Epithelial cell of proximal tubule (primary cell): ENCODE data around the gene C7orf25. TPM values are rescaled to one million over a fixed set of nuclear protein-coding genes. Genes with fewer than 3 reads are reported as not detected.

Experiments used
- DNase-seq: peaks from one replicate; pipeline ENCODE4 v3.0.0-alpha.2; 2011; ENCODE audit warnings: low read depth
- H3K4me3 ChIP-seq: 2 replicates; pipeline ENCODE4 v1.5.1; 2011; ENCODE audit warnings: low read depth, mild to moderate bottlenecking, low read length
- total RNA-seq: library from RNA; depleted of rRNA; stranded (reverse); fragments of >200 nt; gene quantifications from 2 replicates; pipeline ENCODE4 v1.2.3, GENCODE V29; 2015
- TF ChIP-seq, protein P1 (sequence below): conservative IDR thresholded peaks from 2 replicates; pipeline ENCODE4 v1.5.1; 2012; ENCODE audit warnings: low read depth, mild to moderate bottlenecking, low read length

C7orf25 gene
- total RNA-seq, 1 donor from 2014 or later, result 4.8 TPM

DNA sequence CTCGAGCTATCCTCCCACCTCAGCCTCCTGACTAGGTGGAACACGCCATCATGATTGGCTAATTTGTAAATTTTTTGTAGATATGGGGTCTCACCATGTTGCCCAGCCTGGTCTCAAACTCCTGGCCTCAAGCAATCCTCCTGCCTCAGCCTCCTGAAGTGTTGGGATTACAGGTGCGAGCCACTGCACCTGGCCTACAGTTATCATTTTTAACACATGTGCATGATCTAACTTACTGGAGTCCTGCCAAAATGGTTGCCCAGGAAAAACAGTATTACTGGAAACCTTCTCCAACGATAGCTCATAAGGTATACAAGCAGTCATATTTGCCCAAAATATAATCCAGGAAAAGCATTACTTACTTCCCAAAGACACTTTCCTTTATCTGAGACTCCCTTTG lies 40.5 kb upstream of the C7orf25 start:
- no peak for DNase-seq
- TF ChIP-seq, protein P1, sequence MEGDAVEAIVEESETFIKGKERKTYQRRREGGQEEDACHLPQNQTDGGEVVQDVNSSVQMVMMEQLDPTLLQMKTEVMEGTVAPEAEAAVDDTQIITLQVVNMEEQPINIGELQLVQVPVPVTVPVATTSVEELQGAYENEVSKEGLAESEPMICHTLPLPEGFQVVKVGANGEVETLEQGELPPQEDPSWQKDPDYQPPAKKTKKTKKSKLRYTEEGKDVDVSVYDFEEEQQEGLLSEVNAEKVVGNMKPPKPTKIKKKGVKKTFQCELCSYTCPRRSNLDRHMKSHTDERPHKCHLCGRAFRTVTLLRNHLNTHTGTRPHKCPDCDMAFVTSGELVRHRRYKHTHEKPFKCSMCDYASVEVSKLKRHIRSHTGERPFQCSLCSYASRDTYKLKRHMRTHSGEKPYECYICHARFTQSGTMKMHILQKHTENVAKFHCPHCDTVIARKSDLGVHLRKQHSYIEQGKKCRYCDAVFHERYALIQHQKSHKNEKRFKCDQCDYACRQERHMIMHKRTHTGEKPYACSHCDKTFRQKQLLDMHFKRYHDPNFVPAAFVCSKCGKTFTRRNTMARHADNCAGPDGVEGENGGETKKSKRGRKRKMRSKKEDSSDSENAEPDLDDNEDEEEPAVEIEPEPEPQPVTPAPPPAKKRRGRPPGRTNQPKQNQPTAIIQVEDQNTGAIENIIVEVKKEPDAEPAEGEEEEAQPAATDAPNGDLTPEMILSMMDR, result no peak
- H3K4me3 ChIP-seq, result no peak overlapping the region

DNA sequence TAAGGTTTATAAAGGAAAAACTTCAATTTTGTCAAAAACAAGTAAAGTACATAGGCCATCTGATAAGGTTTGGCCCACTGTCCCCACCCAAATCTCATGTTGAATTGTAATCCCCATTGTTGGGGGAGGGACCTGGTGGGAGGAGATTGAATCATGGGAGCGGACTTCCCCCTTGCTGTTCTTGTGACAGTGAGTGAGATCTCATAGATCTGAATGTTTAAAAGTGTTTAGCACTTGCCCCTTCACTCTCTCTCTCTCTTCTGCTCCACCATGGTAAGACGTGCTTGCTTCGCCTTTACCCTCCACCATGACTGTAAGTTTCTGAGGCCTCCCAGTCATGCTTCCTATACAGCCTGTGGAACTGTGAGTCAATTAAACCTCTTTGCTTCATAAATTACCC lies 38.5 kb upstream of the C7orf25 start:
- TF ChIP-seq, protein P1, result no peak
- DNase-seq, result no peak
- H3K4me3 ChIP-seq, result no peak overlapping the region

DNA sequence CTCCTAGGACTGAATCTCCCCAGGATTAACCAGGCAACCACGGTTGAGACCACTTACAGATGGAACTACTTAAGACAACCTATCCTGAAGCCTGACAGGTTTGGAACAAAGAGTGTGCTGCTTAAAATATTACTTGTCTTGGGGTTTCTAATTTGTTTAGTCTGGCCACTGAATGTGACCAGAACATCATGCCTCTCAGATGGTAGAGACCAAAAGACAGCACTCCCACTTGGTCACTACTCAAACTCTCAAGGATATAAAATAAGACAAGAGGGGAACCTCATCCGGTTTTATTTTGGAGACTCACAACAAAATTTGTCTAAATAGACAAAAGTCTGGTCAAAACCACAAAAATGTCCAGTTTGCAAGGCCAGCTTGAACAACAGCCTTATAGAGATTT lies 35.7 kb upstream of the C7orf25 start:
- TF ChIP-seq, protein P1, result no peak
- no peak overlapping the region for H3K4me3 ChIP-seq
- DNase-seq, result no peak

DNA sequence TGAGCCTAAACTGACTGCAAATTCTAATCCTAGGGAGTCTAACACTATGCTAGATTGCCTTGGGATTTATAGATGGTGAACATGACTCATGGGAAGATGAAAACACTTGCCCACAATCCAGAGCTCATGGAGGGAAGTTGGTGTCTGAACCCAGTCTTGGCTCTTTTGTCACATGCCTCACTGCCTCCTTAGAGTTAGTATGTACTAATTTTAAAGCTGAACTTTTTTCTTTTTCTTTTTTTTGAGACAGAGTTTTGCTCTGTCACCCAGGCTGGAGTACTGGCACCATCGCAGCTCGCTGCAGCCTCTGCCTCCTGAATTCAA lies 34.7 kb upstream of the C7orf25 start:
- DNase-seq, result no peak
- TF ChIP-seq, protein P1, result no peak
- no peak overlapping the region for H3K4me3 ChIP-seq

DNA sequence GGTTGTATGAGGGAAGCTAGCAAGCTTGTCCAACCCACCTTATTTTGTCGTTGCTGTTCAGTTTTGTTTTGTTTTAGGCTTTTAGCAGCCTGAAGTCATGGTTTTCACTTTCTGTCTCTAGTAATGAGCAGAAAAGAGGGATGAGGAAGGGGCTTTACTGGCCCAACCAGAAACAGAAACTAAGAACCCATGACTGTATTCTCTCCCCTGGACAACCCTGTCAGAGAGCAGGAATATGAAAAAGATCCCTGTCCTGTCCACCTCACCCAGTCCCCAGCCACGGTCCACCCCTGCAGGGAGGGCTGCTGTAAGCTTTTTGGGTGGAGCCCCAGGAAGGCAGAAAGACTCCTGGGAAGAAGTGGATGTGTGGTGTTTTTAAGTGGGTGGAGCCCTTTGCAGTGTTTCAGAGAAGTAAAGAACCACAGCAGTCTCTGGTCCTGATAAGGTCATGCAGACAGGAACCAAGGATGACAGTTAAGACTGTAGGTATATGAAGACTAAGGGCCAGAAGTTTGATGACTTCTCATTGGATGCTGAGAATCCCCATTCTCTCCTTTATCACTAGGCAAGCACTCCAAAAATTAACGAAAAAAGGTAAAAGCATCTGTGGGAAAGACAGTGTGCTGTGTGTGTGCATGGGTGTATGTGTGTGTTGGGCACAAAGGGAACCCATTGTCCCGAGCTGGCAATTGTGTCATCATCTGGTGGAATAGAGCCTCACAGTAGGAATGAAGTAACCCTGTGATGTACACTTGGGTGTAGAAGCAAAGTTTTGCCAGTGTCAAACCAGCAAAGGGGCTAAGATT lies 34.2 kb upstream of the C7orf25 start:
- no peak overlapping the region for H3K4me3 ChIP-seq
- TF ChIP-seq, protein P1, result no peak
- no peak for DNase-seq

DNA sequence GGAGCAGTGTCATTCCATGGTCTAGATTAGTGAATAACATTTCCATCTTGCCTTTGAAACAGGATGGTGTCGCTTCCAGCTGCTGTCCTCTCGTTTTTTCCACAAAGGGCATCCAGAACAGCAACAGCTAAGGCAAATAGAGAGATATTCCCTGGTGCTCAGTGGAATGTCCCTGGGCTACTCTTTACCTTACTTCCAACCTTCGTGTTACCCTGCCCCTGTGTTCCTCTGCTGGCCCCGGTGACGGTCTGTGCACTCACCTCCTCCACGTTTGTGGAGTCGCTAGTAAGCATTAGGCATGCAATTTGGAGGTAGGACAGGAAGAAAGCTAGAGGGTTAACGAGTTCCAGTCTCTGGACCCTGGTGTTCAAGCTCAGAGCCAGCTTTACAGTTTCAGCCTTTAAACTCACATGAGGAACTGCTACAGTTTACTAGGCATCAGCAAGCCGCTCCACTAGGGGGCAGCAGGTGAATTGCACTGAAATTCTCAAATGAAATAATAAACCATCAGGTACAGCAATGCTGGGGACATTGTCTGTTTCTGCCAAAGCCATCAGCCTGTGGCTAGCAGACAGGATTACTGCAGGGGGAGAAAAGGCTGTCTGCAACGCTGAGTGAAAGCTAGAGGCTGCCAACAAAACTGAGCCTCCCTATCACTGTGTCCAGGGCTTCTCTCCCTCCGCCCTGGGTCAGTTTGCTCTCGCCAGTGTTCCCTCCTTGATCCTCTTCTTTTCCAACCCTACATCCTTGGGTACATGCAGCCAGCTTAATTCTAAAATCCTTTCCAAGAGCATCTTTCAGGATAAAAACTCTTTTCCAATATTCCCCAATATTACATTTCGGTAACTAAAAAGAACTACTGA lies 29.3 kb upstream of the C7orf25 start:
- no peak for DNase-seq
- no peak overlapping the region for H3K4me3 ChIP-seq
- TF ChIP-seq, protein P1, result peak; percentile 97
